ENCODE data around the gene MPP2. TPM values are rescaled to one million over a fixed set of nuclear protein-coding genes. Genes with fewer than 3 reads are reported as not detected.

Gene MPP2
- total RNA-seq, 2 donors from 2014 or later = 10.7 to 15.0 TPM

- H3K27me3 ChIP-seq (replicated peaks; ENCODE audit: insufficient read depth) = no peaks in the 10 kb centered on the region
- no peak overlapping the region for H3K4me3 ChIP-seq
- DNase-seq (ENCODE audit: low spot score) = no peak
- ATAC-seq (ENCODE audit: insufficient number of reproducible peaks, low FRiP score, low read depth) = no peak
- no peak for TF ChIP-seq CTCF (IDR thresholded peaks at IDR 0.05)
- no peak overlapping the region for H3K27ac ChIP-seq
- H3K36me3 ChIP-seq = no peaks in the 10 kb centered on the region
- peaks cover 0 to 7% of the 10 kb centered on the region in 2 donors for H3K4me1 ChIP-seq (ENCODE audit: control insufficient read depth in 1 of 2, low read depth in 2 of 2)
- no peaks in the 10 kb centered on the region for H3K9me3 ChIP-seq
Observed at GRCh38 chr17:43911904-43912303, 4.6 kb upstream of the MPP2 start.

- Histone ChIP-seq H3K4me3 (no peak overlapping the region), H3K27me3 (replicated peaks; ENCODE audit: insufficient read depth) (no peaks in the 10 kb centered on the region), H3K4me1 (ENCODE audit: control insufficient read depth in 1 of 2, low read depth in 2 of 2) (peaks cover 0 to 18% of the 10 kb centered on the region in 2 donors), H3K9me3 (no peaks in the 10 kb centered on the region), H3K27ac (no peak overlapping the region), H3K36me3 (no peaks in the 10 kb centered on the region)
- no peak for TF ChIP-seq CTCF (IDR thresholded peaks at IDR 0.05)
- ATAC-seq (ENCODE audit: insufficient number of reproducible peaks, low FRiP score, low read depth) = no peak
- DNase-seq (ENCODE audit: low spot score) = no peak
Observed at GRCh38 chr17:43909537-43910231, 2.3 kb upstream of the MPP2 start.

- ATAC-seq (ENCODE audit: insufficient number of reproducible peaks, low FRiP score, low read depth) = peak; percentile 68
- DNase-seq (ENCODE audit: low spot score) = peak; percentile 40
- H3K27ac ChIP-seq = peak overlapping the region; percentile 97 to 99
Observed at GRCh38 chr17:43907998-43908721, 824 bp upstream of the MPP2 start.

GRCh38 chr17:43906951-43907424 lies 348 bp downstream of the MPP2 start:
- Histone ChIP-seq H3K4me3 (peak overlapping the region; percentile 88), H3K36me3 (no peaks in the 10 kb centered on the region), H3K9me3 (no peaks in the 10 kb centered on the region), H3K4me1 (ENCODE audit: control insufficient read depth in 1 of 2, low read depth in 2 of 2) (peaks cover 0 to 18% of the 10 kb centered on the region in 2 donors), H3K27me3 (replicated peaks; ENCODE audit: insufficient read depth) (no peaks in the 10 kb centered on the region), H3K27ac (peak overlapping the region; percentile 97 to 99)
- TF ChIP-seq CTCF (IDR thresholded peaks at IDR 0.05) = no peak
- DNase-seq (ENCODE audit: low spot score) (no peak), ATAC-seq (ENCODE audit: insufficient number of reproducible peaks, low FRiP score, low read depth) (no peak)

More at GRCh38 chr17:43907998-43908721, 824 bp upstream of the MPP2 start:
- TF ChIP-seq CTCF (IDR thresholded peaks at IDR 0.05) = no peak
- Histone ChIP-seq H3K4me1 (ENCODE audit: control insufficient read depth in 1 of 2, low read depth in 2 of 2) (peaks cover 0 to 18% of the 10 kb centered on the region in 2 donors), H3K4me3 (peak overlapping the region; percentile 88), H3K9me3 (no peaks in the 10 kb centered on the region), H3K36me3 (no peaks in the 10 kb centered on the region), H3K27me3 (replicated peaks; ENCODE audit: insufficient read depth) (no peaks in the 10 kb centered on the region)
